ENCODE data around the gene NIT1. TPM values are rescaled to one million over a fixed set of nuclear protein-coding genes. Genes with fewer than 3 reads are reported as not detected.

NIT1 gene
- total RNA-seq, 1 experiment from 2014 or later: 39.6 TPM

DNA sequence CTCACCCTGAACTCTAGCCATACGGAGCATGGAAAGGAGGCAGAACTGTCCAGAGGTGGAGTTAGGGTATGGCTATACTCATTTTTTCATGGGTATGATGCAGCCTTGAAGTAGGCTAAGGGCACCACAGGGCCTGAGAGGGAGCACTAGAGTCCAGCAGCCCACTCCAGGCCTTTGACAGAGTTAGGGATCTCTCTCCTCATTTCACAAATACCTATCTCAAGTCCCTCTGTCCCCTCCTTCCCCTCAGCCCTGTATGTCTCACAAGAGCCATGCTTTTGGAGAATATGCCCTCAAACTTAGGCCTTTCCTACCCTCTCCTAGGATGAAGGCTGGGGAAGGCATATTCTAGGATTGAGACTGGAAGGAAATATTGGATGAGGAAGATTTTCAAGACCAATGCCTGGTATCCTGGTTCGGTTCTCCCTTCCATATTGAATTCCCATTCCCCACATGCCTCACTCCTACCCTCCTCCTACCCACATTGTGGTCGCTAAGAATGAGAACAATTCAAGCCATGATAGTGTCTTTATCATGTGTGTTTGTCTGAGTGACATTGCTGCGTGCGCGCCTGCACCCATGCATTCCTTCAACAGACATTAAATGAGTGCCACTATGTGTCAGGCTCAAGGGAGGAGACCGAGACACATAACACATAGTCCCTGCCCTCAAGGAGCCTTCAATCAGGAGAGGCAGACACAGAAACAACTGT is 26.0 kb upstream of the NIT1 start:
- H3K79me2 ChIP-seq (ENCODE audit: insufficient read depth, low read length): no peaks in the 10 kb centered on the region
- no peak overlapping the region for H3K14ac ChIP-seq (ENCODE audit: insufficient read depth, low read length)
- H2AK5ac ChIP-seq (ENCODE audit: insufficient read length, low read length): no peak overlapping the region
- no peak overlapping the region for H4K5ac ChIP-seq (ENCODE audit: insufficient read length, low read depth, low read length)
- no peak overlapping the region for H2AFZ ChIP-seq (ENCODE audit: low read length)
- H3T11ph ChIP-seq (ENCODE audit: low read length): no peak overlapping the region
- no peak overlapping the region for H4K91ac ChIP-seq (ENCODE audit: insufficient read length, low read depth, low read length)
- TF ChIP-seq, protein P1, sequence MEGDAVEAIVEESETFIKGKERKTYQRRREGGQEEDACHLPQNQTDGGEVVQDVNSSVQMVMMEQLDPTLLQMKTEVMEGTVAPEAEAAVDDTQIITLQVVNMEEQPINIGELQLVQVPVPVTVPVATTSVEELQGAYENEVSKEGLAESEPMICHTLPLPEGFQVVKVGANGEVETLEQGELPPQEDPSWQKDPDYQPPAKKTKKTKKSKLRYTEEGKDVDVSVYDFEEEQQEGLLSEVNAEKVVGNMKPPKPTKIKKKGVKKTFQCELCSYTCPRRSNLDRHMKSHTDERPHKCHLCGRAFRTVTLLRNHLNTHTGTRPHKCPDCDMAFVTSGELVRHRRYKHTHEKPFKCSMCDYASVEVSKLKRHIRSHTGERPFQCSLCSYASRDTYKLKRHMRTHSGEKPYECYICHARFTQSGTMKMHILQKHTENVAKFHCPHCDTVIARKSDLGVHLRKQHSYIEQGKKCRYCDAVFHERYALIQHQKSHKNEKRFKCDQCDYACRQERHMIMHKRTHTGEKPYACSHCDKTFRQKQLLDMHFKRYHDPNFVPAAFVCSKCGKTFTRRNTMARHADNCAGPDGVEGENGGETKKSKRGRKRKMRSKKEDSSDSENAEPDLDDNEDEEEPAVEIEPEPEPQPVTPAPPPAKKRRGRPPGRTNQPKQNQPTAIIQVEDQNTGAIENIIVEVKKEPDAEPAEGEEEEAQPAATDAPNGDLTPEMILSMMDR (conservative IDR thresholded peaks at IDR 0.05): no peak
- H3K4me2 ChIP-seq (ENCODE audit: insufficient read depth, insufficient read length, low read length): no peak overlapping the region
- H3K79me1 ChIP-seq (ENCODE audit: insufficient read depth, low read depth, low read length, poor library complexity, severe bottlenecking): no peaks in the 10 kb centered on the region
- H3K4me3 Mint-ChIP-seq: no peak overlapping the region
- H2BK120ac ChIP-seq (ENCODE audit: low read depth, low read length, poor library complexity, severe bottlenecking): no peak overlapping the region
- no peak overlapping the region for H3K4ac ChIP-seq (ENCODE audit: low read depth, low read length)
- H4K8ac ChIP-seq (replicated peaks; ENCODE audit: insufficient read length, low read depth, low read length): no peak overlapping the region
- no peak overlapping the region for H3K27ac ChIP-seq (ENCODE audit: insufficient read length, low read depth, low read length)
- no peaks in the 10 kb centered on the region for H3K4me1 ChIP-seq (ENCODE audit: insufficient read depth, low read length)
- no peaks in the 10 kb centered on the region for H3K9me3 Mint-ChIP-seq
- WGBS (ENCODE audit: extremely low coverage, insufficient read length, low lambda C conversion rate): no CpG with 5 or more reads among the region's 7 CpGs
- H2BK15ac ChIP-seq (ENCODE audit: low read depth, low read length): no peak overlapping the region
- H3K9ac ChIP-seq (ENCODE audit: extremely low read depth, insufficient read length, low read length): no peak overlapping the region
- H3K56ac ChIP-seq (ENCODE audit: insufficient read length, low read depth, low read length): no peak overlapping the region
- no peak overlapping the region for H2BK20ac ChIP-seq (ENCODE audit: low read depth, low read length, poor library complexity, severe bottlenecking)
- H4K20me1 ChIP-seq (ENCODE audit: control insufficient read depth, insufficient read depth, insufficient read length): no peaks in the 10 kb centered on the region
- peaks cover 11% of the 10 kb centered on the region for H3K27me3 Mint-ChIP-seq (ENCODE audit: low read depth)
- no peak overlapping the region for H3K27ac Mint-ChIP-seq
- peaks cover 6 to 7% of the 10 kb centered on the region in 2 experiments for H3K4me1 Mint-ChIP-seq
- H3K36me3 Mint-ChIP-seq (ENCODE audit: insufficient read depth in 1 of 3, low read depth in 3 of 3): no peaks in the 10 kb centered on the region
- H2BK12ac ChIP-seq (ENCODE audit: insufficient read length, low read depth, low read length): no peak overlapping the region
- no peaks in the 10 kb centered on the region for H3K23me2 ChIP-seq (ENCODE audit: insufficient read length, low read depth, low read length, poor library complexity, severe bottlenecking)
- H3K18ac ChIP-seq (ENCODE audit: insufficient read length, low read depth, low read length): no peak overlapping the region
- no peak overlapping the region for H3K23ac ChIP-seq (ENCODE audit: insufficient read length, low read depth, low read length)
- H2BK5ac ChIP-seq (ENCODE audit: insufficient read length, low read length): no peak overlapping the region
- DNase-seq: no peak
- H3K27me3 ChIP-seq (ENCODE audit: insufficient read depth, low read length): no peaks in the 10 kb centered on the region; the same call in 1 of the 2 replicates
- H3K9me3 ChIP-seq (ENCODE audit: control insufficient read depth, low read depth, low read length): no peaks in the 10 kb centered on the region
